ENCODE results near the gene GAPVD1. TPM values are rescaled to one million over a fixed set of nuclear protein-coding genes. Genes with fewer than 3 reads are reported as not detected.

The GAPVD1 gene
- total RNA-seq, 2 donors from 2014 or later = 40.0 to 51.9 TPM

- H3K27ac Mint-ChIP-seq = peak overlapping the region; percentile 99
- H3K9me3 Mint-ChIP-seq = no peaks in the 10 kb centered on the region
- ATAC-seq (replicated peaks in 1 of 2) (no peak), DNase-seq (no peak)
- H3K36me3 Mint-ChIP-seq (ENCODE audit: insufficient read depth in 2 of 2) = peaks cover 36 to 58% of the 10 kb centered on the region in 2 donors
- H3K4me3 Mint-ChIP-seq = peak overlapping the region; percentile 90 to 94
- H3K27me3 Mint-ChIP-seq (ENCODE audit: low read depth) = no peaks in the 10 kb centered on the region
- peaks cover 79% of the 10 kb centered on the region for H3K4me1 Mint-ChIP-seq (ENCODE audit: low read depth)
Measured at GRCh38 chr9:125239631-125240597, 21.7 kb upstream of the GAPVD1 start.

DNA sequence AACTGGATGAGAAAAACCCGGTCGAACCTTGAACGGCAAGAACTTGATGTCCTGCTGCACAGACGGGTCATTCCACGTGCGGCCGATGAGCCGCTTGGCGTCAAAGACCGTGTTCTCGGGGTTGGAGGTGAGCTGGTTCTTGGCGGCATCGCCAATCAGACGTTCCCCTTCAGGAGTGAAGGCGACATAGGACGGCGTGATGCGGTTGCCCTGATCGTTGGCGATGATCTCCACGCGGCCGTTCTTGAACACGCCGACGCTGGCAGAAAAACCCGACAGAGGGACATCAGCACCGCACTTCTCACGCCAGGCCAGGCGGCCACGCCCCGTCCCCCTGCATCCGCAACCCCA lies 21.0 kb upstream of the GAPVD1 start:
- ATAC-seq (replicated peaks in 1 of 2) (no peak), DNase-seq (no peak)
- peaks cover 72% of the 10 kb centered on the region for H3K4me1 Mint-ChIP-seq (ENCODE audit: low read depth)
- H3K36me3 Mint-ChIP-seq (ENCODE audit: insufficient read depth in 2 of 2) = peaks cover 31 to 51% of the 10 kb centered on the region in 2 donors
- peak overlapping the region; percentile 90 to 94 for H3K4me3 Mint-ChIP-seq
- no peaks in the 10 kb centered on the region for H3K9me3 Mint-ChIP-seq
- peak overlapping the region; percentile 99 for H3K27ac Mint-ChIP-seq
- H3K27me3 Mint-ChIP-seq (ENCODE audit: low read depth) = no peaks in the 10 kb centered on the region

DNA sequence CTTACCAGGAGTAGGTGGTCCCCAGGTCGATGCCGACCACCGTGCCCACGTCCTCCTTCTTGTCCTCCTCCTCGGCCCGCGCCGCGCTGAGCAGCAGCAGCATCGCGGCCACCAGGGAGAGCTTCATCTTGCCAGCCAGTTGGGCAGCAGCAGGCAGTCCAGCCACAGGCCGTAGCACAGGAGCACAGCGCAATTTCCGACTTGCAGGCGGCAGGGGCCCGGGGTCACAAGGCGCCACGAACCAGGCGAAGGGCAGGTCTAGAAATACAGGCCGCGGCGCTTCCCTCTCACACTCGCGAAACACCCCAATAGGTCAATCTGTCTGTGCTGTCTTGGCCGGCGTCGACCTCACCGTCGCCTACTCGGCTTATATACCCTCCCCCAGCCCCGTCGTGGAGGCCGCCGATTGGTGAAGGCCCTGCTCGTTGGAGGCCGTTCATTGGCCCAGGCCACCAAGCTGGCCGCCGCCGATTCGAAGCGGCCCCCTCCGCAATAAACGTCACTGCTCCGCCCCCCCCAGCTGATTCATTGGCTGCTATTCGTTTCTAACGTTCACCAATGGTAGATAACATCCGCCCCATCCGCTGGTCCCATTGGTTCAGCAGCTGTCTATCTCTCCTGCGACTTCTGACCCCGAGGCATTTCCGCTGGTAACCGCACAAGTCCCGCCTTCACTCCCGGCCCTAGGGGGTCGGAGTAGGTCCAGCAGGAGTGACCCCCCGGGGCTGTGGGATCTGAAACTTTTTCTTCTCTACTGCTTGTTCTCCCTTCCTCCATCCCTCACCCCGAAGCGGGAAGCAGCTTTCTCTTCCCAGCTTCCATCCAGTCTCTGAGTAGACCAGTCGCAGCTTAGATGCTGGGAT lies 20.4 kb upstream of the GAPVD1 start, which contains the start of gene HSPA5:
HSPA5 (minus strand) TSS at position 344 of the 863 bp plus-strand sequence; CDS start at position 127, 217 bp downstream.
- ATAC-seq (replicated peaks in 1 of 2) (peak; percentile 86 to 89), DNase-seq (peak; percentile 99)
- peaks cover 66% of the 10 kb centered on the region for H3K4me1 Mint-ChIP-seq (ENCODE audit: low read depth)
- peak within 1 kb of the TSS; percentile 99 for H3K27ac Mint-ChIP-seq
- H3K4me3 Mint-ChIP-seq = peak within 1 kb of the TSS; percentile 90 to 94
- no peaks in the 10 kb centered on the region for H3K9me3 Mint-ChIP-seq
- H3K27me3 Mint-ChIP-seq (ENCODE audit: low read depth) = no peaks in the 10 kb centered on the region
- peaks cover 31 to 47% of the 10 kb centered on the region in 2 donors for H3K36me3 Mint-ChIP-seq (ENCODE audit: insufficient read depth in 2 of 2)

DNA sequence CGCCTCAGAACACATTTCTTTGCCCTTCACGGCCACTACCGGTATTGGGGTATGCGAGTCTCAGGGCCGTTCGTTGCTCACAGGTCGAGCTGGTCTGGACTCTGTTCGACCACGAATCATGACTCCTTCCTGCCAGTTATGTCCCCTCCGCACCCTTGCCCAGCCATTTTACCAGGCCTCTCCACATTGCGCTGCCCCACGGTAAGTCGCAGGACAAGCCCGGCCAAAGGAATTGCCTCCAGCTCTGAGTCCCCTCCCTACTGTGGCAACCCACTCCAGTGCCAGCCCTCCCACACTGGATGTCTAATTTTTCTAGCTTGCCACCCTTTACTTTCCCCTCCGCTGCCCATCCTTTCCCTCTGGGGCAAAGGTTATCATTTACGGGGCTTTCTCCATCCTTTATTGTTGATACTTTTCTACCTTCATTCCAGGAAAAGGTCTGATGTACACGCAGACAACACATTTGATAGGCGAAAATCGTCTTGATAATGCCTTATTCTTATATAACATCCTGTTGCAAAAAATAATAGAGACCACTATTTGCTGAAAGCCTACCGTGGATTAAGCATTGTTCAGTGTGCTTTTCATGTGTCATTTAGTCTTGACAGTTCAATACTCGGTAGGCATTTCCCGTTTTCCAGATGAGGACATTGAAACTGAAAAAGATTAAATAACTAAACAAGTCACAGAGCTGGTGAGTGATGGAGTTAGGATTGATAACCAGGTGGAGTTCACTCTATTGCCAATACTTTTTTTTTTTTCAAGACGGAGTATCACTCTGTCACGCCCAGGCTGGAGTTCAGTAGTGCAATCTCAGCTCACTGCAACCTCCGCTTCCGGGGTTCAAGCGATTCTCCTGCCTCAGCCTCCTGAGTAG lies 19.5 kb upstream of the GAPVD1 start:
- Mint-ChIP-seq H3K9me3 (no peaks in the 10 kb centered on the region), H3K4me1 (ENCODE audit: low read depth) (peaks cover 57% of the 10 kb centered on the region), H3K36me3 (ENCODE audit: insufficient read depth in 2 of 2) (peaks cover 25 to 38% of the 10 kb centered on the region in 2 donors), H3K27me3 (ENCODE audit: low read depth) (no peaks in the 10 kb centered on the region), H3K4me3 (peak overlapping the region; percentile 90 to 94), H3K27ac (peak overlapping the region; percentile 99)
- peak in 1 of 2 donors; percentile 54 for DNase-seq
- peak; percentile 5 to 15 for ATAC-seq (replicated peaks in 1 of 2)

DNA sequence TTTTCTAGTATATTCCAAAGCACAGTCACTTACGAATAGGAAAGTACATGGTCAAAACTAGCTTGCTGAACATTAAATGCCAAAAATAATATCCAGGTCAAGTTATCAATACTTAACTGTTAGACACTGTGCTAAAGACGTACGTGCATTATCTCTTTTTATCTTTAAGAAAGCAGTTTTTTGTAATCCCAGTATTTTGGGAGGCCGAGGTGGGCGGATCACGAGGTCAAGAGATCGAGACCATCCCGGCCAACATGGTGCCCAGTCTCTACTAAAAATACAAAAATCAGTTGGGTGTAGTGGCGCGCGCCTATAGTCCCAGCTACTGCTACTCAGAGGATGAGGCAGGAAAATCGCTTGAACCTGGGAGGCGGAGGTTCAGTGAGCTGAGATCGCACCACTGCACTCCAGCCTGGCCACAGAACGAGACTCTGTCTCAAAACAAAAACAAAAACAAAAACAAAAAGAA lies 17.8 kb upstream of the GAPVD1 start:
- Mint-ChIP-seq H3K27ac (peak overlapping the region; percentile 98), H3K9me3 (no peaks in the 10 kb centered on the region), H3K4me1 (ENCODE audit: low read depth) (peaks cover 40% of the 10 kb centered on the region), H3K4me3 (peak overlapping the region; percentile 83 to 90), H3K36me3 (ENCODE audit: insufficient read depth in 2 of 2) (peaks cover 16 to 22% of the 10 kb centered on the region in 2 donors), H3K27me3 (ENCODE audit: low read depth) (no peaks in the 10 kb centered on the region)
- DNase-seq (no peak), ATAC-seq (replicated peaks in 1 of 2) (no peak)

DNA sequence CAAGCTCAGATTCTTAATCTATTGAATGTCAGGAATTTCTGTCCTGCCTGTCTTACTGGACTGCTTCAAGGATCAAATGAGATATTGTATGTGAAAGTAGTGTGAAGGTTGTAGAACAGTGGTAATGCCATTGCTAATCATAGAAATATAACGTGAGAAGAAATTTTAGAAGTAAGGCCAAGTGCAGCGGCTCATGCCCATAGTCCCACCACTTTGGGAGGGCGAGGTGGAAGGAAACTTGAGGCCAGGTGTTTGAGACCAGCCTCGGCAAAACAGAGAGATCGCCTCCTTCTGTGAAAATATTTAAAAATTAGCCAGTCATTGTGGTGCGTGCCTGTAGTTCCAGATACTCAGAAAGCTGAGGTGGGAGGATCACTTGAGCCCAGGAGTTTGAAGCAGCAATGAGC lies 15.4 kb upstream of the GAPVD1 start:
- H3K4me1 Mint-ChIP-seq (ENCODE audit: low read depth) = peaks cover 26% of the 10 kb centered on the region
- H3K27ac Mint-ChIP-seq = no peak overlapping the region
- no peak overlapping the region for H3K4me3 Mint-ChIP-seq
- no peaks in the 10 kb centered on the region for H3K27me3 Mint-ChIP-seq (ENCODE audit: low read depth)
- DNase-seq (no peak), ATAC-seq (replicated peaks in 1 of 2) (no peak)
- H3K36me3 Mint-ChIP-seq (ENCODE audit: insufficient read depth in 2 of 2) = peaks cover under 1 to 5% of the 10 kb centered on the region in 2 donors
- H3K9me3 Mint-ChIP-seq = no peaks in the 10 kb centered on the region

GRCh38 chr9:125254231-125254630 lies 7.4 kb upstream of the GAPVD1 start:
- DNase-seq = no peak
- H3K4me1 Mint-ChIP-seq (ENCODE audit: low read depth) = no peaks in the 10 kb centered on the region
- no peaks in the 10 kb centered on the region for H3K9me3 Mint-ChIP-seq
- H3K27ac Mint-ChIP-seq = no peak overlapping the region
- H3K36me3 Mint-ChIP-seq (ENCODE audit: insufficient read depth in 2 of 2) = no peaks in the 10 kb centered on the region
- no peak for ATAC-seq (replicated peaks in 1 of 2)
- no peaks in the 10 kb centered on the region for H3K27me3 Mint-ChIP-seq (ENCODE audit: low read depth)
- H3K4me3 Mint-ChIP-seq = no peak overlapping the region

- ATAC-seq (replicated peaks in 1 of 2) (peak; percentile 32 to 47), DNase-seq (no peak)
- Mint-ChIP-seq H3K4me3 (no peak overlapping the region), H3K4me1 (ENCODE audit: low read depth) (no peaks in the 10 kb centered on the region), H3K27ac (no peak overlapping the region), H3K36me3 (ENCODE audit: insufficient read depth in 2 of 2) (peaks cover 0 to 1% of the 10 kb centered on the region in 2 donors), H3K9me3 (no peaks in the 10 kb centered on the region), H3K27me3 (ENCODE audit: low read depth) (no peaks in the 10 kb centered on the region)
Measured at GRCh38 chr9:125255781-125256391, 5.7 kb upstream of the GAPVD1 start.

- Mint-ChIP-seq H3K36me3 (ENCODE audit: insufficient read depth in 2 of 2) (peaks cover 6 to 7% of the 10 kb centered on the region in 2 donors), H3K9me3 (no peaks in the 10 kb centered on the region), H3K27ac (no peak overlapping the region), H3K27me3 (ENCODE audit: low read depth) (no peaks in the 10 kb centered on the region), H3K4me1 (ENCODE audit: low read depth) (peaks cover 12% of the 10 kb centered on the region), H3K4me3 (no peak overlapping the region)
- ATAC-seq (replicated peaks in 1 of 2) (no peak), DNase-seq (no peak)
Measured at GRCh38 chr9:125258160-125258785, 3.4 kb upstream of the GAPVD1 start.

GRCh38 chr9:125258832-125259534 lies 2.6 kb upstream of the GAPVD1 start:
- no peak for ATAC-seq (replicated peaks in 1 of 2)
- no peak for DNase-seq
- peaks cover 6 to 9% of the 10 kb centered on the region in 2 donors for H3K36me3 Mint-ChIP-seq (ENCODE audit: insufficient read depth in 2 of 2)
- no peak overlapping the region for H3K4me3 Mint-ChIP-seq
- H3K4me1 Mint-ChIP-seq (ENCODE audit: low read depth) = peaks cover 19% of the 10 kb centered on the region
- no peaks in the 10 kb centered on the region for H3K9me3 Mint-ChIP-seq
- H3K27ac Mint-ChIP-seq = no peak overlapping the region
- H3K27me3 Mint-ChIP-seq (ENCODE audit: low read depth) = no peaks in the 10 kb centered on the region

DNA sequence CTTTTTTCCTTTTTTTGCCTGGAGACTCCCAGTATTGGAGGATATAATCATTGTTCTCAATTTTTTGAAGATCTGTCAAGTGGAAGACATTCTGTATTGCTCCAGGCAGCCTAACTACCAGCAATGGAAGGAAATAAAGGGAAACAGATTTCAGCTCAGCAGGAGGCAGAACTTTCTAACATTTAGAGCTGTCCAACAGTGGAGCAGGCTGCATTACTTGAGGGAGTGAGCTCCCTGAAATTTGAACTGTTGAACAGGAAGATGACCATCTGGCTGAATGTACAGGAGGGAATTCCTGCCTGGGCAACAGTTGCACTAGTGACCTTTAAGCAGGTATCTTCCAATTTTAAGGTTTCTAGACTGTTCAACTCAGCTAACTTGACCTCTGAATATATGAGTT lies 1.1 kb upstream of the GAPVD1 start:
- Mint-ChIP-seq H3K9me3 (no peaks in the 10 kb centered on the region), H3K4me3 (peak overlapping the region; percentile 95 to 99), H3K27me3 (ENCODE audit: low read depth) (no peaks in the 10 kb centered on the region), H3K27ac (peak overlapping the region; percentile 97), H3K36me3 (ENCODE audit: insufficient read depth in 2 of 2) (peaks cover 6 to 9% of the 10 kb centered on the region in 2 donors), H3K4me1 (ENCODE audit: low read depth) (peaks cover 33% of the 10 kb centered on the region)
- DNase-seq (no peak), ATAC-seq (replicated peaks in 1 of 2) (no peak)
